Nephron progenitor cell (in vitro differentiated cells): ENCODE data around the gene CLEC1A.

Experiments used
- DNase-seq: peaks from one replicate; pipeline ENCODE4 v3.0.0; 2021
- H3K27ac Mint-ChIP-seq: 2 replicates; pipeline ENCODE4 v1.8.0; 2021; ENCODE audit warnings: mild to moderate bottlenecking, moderate library complexity, mixed read lengths
- H3K27me3 Mint-ChIP-seq: 2 replicates; pipeline ENCODE4 v1.8.0; 2021; ENCODE audit warnings: mild to moderate bottlenecking, low read depth, mixed read lengths; ENCODE audit not compliant: poor library complexity
- H3K36me3 Mint-ChIP-seq: 2 replicates; pipeline ENCODE4 v1.8.0; 2021; ENCODE audit warnings: low read depth, mixed read lengths
- H3K4me1 Mint-ChIP-seq: 2 replicates; pipeline ENCODE4 v1.8.0; 2021; ENCODE audit warnings: mixed read lengths
- H3K4me3 Mint-ChIP-seq: 2 replicates; pipeline ENCODE4 v1.8.0; 2021; ENCODE audit warnings: mild to moderate bottlenecking, moderate library complexity, mixed read lengths
- H3K9me3 Mint-ChIP-seq: 2 replicates; pipeline ENCODE4 v1.8.0; 2021; ENCODE audit warnings: mild to moderate bottlenecking, moderate library complexity, mixed read lengths
- TF ChIP-seq, protein P1 (sequence below): fragments of 200-600 bp; sonication (generic); IDR thresholded peaks from 2 replicates; pipeline ENCODE4 v1.5.0; 2021; ENCODE audit warnings: antibody characterized with exemption

The CLEC1A gene

DNA sequence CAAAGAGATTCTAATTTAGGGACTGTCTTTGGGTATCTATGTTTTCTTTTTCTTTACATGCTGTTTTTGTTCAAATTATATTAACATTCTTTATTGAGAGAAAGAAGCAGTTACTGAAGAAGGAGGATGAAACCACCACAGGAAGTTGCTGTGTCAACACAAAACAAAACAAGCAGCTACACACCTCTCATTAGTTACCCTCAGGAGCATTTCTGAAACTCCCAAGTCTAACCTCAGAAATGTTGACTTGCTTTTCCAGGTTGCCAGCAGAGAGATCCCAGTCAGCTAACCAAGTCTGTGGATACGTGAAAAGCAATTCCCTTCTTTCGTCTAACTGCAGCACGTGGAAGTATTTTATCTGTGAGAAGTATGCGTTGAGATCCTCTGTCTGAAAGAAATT, 33.5 kb downstream of the CLEC1A start:
- H3K4me3 Mint-ChIP-seq: no peak overlapping the region
- H3K4me1 Mint-ChIP-seq: peaks cover 60% of the 10 kb centered on the region
- no peaks in the 10 kb centered on the region for H3K36me3 Mint-ChIP-seq
- no peak for DNase-seq
- H3K27me3 Mint-ChIP-seq: peaks cover 3% of the 10 kb centered on the region
- H3K9me3 Mint-ChIP-seq: peaks cover under 1% of the 10 kb centered on the region
- TF ChIP-seq, protein P1, sequence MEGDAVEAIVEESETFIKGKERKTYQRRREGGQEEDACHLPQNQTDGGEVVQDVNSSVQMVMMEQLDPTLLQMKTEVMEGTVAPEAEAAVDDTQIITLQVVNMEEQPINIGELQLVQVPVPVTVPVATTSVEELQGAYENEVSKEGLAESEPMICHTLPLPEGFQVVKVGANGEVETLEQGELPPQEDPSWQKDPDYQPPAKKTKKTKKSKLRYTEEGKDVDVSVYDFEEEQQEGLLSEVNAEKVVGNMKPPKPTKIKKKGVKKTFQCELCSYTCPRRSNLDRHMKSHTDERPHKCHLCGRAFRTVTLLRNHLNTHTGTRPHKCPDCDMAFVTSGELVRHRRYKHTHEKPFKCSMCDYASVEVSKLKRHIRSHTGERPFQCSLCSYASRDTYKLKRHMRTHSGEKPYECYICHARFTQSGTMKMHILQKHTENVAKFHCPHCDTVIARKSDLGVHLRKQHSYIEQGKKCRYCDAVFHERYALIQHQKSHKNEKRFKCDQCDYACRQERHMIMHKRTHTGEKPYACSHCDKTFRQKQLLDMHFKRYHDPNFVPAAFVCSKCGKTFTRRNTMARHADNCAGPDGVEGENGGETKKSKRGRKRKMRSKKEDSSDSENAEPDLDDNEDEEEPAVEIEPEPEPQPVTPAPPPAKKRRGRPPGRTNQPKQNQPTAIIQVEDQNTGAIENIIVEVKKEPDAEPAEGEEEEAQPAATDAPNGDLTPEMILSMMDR: no peak
- H3K27ac Mint-ChIP-seq: peak overlapping the region; percentile 6

DNA sequence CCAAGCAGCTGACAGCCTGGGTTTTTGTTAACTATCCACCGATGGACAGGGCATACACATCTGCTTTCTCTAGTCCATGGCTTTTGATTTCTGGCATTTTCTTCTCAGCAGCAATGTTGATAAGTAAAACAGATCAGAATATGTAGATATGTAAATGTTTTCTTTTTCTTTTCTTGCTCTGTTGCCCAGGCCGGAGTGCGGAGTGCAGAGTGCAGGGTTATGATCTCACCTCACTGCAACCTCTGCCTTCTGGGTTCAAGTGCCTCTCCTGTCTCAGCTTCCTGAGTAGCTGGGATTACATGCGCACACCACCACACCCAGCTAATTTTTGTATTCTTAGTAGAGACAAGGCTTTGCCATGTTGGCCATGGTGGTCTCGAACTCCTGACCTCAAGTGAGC, 40.4 kb downstream of the CLEC1A start:
- DNase-seq: no peak

DNA sequence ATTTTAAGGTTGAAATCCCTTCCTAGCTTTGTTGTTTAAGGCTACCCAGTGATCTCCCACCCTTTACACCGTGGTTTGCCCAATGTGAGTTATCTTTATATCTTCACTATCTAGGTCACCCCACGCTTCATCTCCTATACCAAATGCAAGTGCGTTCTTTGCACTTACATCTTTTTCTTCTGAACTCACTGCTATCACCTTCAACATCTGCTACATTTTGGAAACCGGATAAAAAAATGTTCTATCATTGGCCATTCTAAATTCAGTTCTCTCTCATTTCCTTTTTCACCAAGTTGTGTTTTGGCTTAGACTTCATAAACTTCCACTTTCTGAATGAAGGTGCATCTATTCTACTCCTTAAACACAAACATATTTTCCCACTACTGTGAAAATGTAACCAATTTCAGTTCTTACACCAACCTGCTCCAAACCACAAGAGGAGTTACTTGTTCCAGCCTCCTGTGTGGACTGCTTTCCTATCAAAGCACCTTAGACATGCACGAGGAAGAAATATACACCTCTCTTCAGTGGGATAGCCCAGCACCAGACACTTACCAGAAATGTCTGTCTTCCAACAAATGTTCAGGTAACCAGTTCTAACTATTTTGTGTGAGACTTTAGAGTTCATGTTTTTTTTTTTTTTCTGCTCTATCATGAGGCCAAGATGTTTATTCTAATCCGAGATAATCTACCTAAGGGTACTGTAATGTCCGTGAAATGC, 46.4 kb downstream of the CLEC1A start:
- TF ChIP-seq, protein P1: no peak
- no peak for DNase-seq
- Mint-ChIP-seq H3K36me3 (no peaks in the 10 kb centered on the region), H3K27ac (no peak overlapping the region), H3K4me3 (no peak overlapping the region), H3K4me1 (no peaks in the 10 kb centered on the region), H3K9me3 (peaks cover 14% of the 10 kb centered on the region), H3K27me3 (no peaks in the 10 kb centered on the region)

More for the DNA sequence above, 40.4 kb downstream of the CLEC1A start:
- no peaks in the 10 kb centered on the region for H3K4me1 Mint-ChIP-seq
- no peaks in the 10 kb centered on the region for H3K9me3 Mint-ChIP-seq
- TF ChIP-seq, protein P1: no peak
- H3K27ac Mint-ChIP-seq: no peak overlapping the region
- H3K4me3 Mint-ChIP-seq: no peak overlapping the region
- H3K27me3 Mint-ChIP-seq: peaks cover 3% of the 10 kb centered on the region
- H3K36me3 Mint-ChIP-seq: no peaks in the 10 kb centered on the region

DNA sequence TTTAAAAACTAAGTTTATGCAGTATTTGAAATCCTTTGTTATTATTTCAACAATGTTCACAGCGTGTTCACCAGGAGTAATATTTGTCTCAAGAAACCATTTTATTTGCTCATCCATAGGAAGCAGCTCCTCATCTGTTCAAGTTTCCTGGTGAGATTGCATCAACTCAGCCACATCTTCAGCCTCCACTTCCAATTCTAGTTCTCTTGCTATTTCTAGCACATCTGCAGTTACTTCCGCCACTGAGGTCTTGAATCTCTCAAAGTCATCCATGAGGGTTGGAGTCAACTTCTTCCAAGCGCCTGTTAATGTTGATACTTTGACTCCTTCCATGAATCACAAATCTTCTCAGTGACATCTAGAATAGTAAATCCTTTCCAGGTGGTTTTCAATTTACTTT, 50.3 kb downstream of the CLEC1A start:
- Mint-ChIP-seq H3K9me3 (peaks cover 14% of the 10 kb centered on the region), H3K4me1 (no peaks in the 10 kb centered on the region), H3K27me3 (no peaks in the 10 kb centered on the region), H3K4me3 (no peak overlapping the region), H3K36me3 (no peaks in the 10 kb centered on the region), H3K27ac (no peak overlapping the region)
- TF ChIP-seq, protein P1: no peak
- no peak for DNase-seq

DNA sequence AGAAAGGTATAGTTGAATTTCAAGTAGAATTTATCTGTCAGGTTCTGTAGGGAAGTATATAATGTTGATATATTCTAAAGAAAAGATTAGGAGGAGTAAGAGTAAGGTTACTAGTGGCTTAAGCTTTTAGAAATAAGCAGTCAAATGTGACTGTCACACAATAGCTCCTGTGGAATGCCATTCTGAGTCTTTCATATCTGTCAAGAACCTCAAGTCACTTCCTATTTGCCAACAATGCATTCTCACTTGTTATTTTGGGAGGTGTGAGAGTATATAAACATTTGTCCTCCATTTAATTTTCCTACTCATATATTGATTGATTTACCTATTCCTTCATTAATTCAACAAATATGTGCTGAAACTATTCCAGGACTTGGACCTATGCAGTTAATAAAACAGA, 56.6 kb downstream of the CLEC1A start:
- no peaks in the 10 kb centered on the region for H3K4me1 Mint-ChIP-seq
- DNase-seq: no peak

More for the DNA sequence above, 56.6 kb downstream of the CLEC1A start:
- no peaks in the 10 kb centered on the region for H3K36me3 Mint-ChIP-seq
- H3K27me3 Mint-ChIP-seq: peaks cover 3% of the 10 kb centered on the region
- TF ChIP-seq, protein P1: no peak
- H3K27ac Mint-ChIP-seq: no peak overlapping the region
- no peak overlapping the region for H3K4me3 Mint-ChIP-seq
- peaks cover 3% of the 10 kb centered on the region for H3K9me3 Mint-ChIP-seq
